Right atrium auricular region (tissue), 2 donors: ENCODE measurements around the gene SSBP2. TPM values are rescaled to one million over a fixed set of nuclear protein-coding genes. Genes with fewer than 3 reads are reported as not detected.

Experiments used
- DNase-seq: peaks from one replicate; pipeline ENCODE4 v3.0.0-alpha.2; 2019; ENCODE audit warnings: low spot score
- H3K27ac ChIP-seq, 2 donors: fragments of 200-600 bp; sonication (generic); 1 replicate in 1 of 2; 2 replicates in 1 of 2; pipeline ENCODE4 v1.5.1; 2016 to 2019
- H3K27me3 ChIP-seq, 2 donors: fragments of 200-600 bp; sonication (generic); one replicate each; pipeline versions ENCODE4 v1.5.1 to v1.6.0; 2017 to 2019
- H3K36me3 ChIP-seq: fragments of 200-600 bp; sonication (generic); one replicate; pipeline ENCODE4 v1.5.1; 2016
- H3K4me1 ChIP-seq, 2 donors: fragments of 200-600 bp; sonication (generic); one replicate each; pipeline versions ENCODE4 v1.5.1 to v1.6.0; 2017 to 2019
- H3K4me3 ChIP-seq, 2 donors: fragments of 200-600 bp; sonication (generic); 1 replicate in 1 of 2; 2 replicates in 1 of 2; pipeline ENCODE4 v1.5.1; 2017 to 2019; ENCODE audit warnings: mild to moderate bottlenecking in 1 of 2, moderate library complexity in 1 of 2
- H3K9me3 ChIP-seq, 2 donors: fragments of 200-600 bp; sonication (generic); one replicate each; pipeline ENCODE4 v1.5.1; 2019
- total RNA-seq, 2 donors: library from RNA; depleted of rRNA; stranded (reverse); fragments of >200 nt; gene quantifications; one replicate each; pipeline ENCODE4 v1.1.0, GENCODE V29; 2016
- TF ChIP-seq, protein P1 (sequence below), 2 donors: fragments of 200-600 bp; sonication (generic); IDR thresholded peaks; one replicate each; pipeline ENCODE4 v1.5.1; 2019; ENCODE audit warnings: antibody characterized with exemption in 2 of 2

Gene SSBP2
- total RNA-seq, 2 donors from 2014 or later, result 29.3 to 55.1 TPM

DNA sequence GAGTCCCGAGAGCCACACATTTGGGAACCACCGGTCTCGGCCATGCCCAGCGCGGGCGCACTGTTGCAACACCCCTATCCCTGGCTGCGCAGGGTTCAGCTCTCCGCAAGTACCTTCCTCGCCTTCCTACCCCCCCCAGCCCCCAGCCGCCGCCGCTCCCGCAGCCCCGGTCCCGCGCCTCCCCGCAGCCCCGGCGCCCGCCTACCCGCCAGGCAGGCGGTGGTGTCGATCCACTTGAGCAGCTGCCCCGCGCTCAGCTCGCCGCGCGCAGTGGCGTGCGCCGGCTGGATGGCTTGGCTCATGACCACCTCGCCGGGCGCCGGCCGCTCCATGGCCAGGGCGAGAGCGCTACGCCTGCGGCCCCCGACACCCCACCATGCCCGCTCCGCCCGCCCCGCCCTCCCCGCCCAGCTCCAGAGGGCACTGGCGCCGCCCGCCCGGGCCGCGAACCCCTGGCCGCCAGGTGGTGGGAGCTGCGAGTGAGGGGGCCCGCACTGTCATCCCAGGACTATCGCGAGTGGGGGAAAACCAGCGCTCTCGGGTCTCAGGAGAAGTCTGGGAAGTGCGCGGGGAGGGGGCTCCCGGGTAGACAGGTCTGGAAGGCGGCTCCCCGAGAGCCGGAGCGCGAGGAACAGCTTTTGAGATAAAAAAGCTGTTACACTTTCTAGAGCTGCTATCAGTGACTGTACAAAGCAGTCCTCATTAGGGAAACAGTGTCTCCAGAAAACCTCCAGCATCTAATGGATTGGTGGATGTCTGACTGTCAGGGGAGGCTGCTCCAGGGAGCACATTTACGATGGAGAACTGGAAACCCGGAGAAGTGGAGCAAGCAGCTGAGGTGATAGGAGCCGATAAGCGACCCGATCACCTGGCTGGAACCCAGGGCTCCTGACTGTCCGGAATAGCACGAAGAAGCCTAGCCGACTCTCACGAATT, 356.8 kb downstream of the SSBP2 start, which contains the start of gene ACOT12:
ACOT12 (minus strand) TSS at position 352 of the 936 bp plus-strand sequence; CDS start at position 332, 20 bp downstream.
- peak within 1 kb of the TSS; percentile 33 to 53 for H3K4me3 ChIP-seq
- no peak within 1 kb of the TSS for H3K27ac ChIP-seq
- H3K27me3 ChIP-seq, result peaks cover 0 to 10% of the 10 kb centered on the region in 2 donors
- peaks cover 0 to 14% of the 10 kb centered on the region in 2 donors for H3K4me1 ChIP-seq
- DNase-seq, result no peak
- TF ChIP-seq, protein P1, sequence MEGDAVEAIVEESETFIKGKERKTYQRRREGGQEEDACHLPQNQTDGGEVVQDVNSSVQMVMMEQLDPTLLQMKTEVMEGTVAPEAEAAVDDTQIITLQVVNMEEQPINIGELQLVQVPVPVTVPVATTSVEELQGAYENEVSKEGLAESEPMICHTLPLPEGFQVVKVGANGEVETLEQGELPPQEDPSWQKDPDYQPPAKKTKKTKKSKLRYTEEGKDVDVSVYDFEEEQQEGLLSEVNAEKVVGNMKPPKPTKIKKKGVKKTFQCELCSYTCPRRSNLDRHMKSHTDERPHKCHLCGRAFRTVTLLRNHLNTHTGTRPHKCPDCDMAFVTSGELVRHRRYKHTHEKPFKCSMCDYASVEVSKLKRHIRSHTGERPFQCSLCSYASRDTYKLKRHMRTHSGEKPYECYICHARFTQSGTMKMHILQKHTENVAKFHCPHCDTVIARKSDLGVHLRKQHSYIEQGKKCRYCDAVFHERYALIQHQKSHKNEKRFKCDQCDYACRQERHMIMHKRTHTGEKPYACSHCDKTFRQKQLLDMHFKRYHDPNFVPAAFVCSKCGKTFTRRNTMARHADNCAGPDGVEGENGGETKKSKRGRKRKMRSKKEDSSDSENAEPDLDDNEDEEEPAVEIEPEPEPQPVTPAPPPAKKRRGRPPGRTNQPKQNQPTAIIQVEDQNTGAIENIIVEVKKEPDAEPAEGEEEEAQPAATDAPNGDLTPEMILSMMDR (IDR thresholded peaks at IDR 0.05), result no peak
- H3K36me3 ChIP-seq, result no peaks in the 10 kb centered on the region
- peaks cover 0 to 4% of the 10 kb centered on the region in 2 donors for H3K9me3 ChIP-seq

DNA sequence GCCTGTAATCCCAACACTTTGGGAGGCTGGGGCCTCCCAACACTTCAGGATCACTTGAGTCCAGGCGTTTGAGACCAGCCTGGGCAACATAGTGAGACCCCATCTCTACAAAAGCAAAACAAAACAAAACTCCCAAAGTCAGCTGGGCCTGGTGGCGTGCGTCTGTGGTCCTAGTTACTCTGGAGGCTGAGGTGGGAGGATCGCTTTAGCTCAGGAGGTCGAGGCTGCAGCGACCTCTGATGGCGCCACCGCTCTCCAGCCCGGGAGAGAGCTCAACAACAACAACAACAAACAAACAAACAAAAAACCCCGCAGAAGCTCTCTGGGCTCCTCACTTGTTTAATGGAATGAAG, 357.5 kb downstream of the SSBP2 start:
- TF ChIP-seq, protein P1 (IDR thresholded peaks at IDR 0.05), result no peak
- Histone ChIP-seq H3K9me3 (peaks cover 0 to 4% of the 10 kb centered on the region in 2 donors), H3K4me1 (peaks cover 0 to 14% of the 10 kb centered on the region in 2 donors), H3K4me3 (peak overlapping the region; percentile 33 to 53), H3K27ac (no peak overlapping the region), H3K36me3 (no peaks in the 10 kb centered on the region), H3K27me3 (peaks cover 0 to 10% of the 10 kb centered on the region in 2 donors)
- DNase-seq, result no peak

DNA sequence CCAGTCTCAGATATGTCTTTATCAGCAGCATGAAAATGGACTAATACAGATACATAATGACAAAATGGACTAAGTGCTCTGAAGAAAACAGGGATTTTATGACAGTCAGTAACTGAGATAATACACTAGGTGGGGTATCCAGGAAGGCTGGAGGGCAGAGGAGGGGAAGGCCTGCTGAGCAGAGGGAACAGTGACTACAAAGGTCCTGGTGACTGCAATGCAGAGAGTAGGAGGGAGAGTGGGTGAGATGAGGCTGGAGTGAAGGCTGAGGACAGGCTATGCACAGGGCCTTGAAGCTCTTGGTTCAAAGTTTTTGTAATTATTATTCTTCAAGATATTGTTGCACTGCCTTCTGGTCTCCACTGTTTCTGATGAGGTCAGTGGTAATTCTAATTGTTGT, 361.9 kb downstream of the SSBP2 start:
- TF ChIP-seq, protein P1 (IDR thresholded peaks at IDR 0.05), result no peak
- Histone ChIP-seq H3K4me3 (no peak overlapping the region), H3K27ac (no peak overlapping the region), H3K27me3 (peaks cover 0 to 6% of the 10 kb centered on the region in 2 donors), H3K4me1 (peaks cover 0 to 9% of the 10 kb centered on the region in 2 donors), H3K36me3 (no peaks in the 10 kb centered on the region), H3K9me3 (no peaks in the 10 kb centered on the region)
- no peak for DNase-seq

DNA sequence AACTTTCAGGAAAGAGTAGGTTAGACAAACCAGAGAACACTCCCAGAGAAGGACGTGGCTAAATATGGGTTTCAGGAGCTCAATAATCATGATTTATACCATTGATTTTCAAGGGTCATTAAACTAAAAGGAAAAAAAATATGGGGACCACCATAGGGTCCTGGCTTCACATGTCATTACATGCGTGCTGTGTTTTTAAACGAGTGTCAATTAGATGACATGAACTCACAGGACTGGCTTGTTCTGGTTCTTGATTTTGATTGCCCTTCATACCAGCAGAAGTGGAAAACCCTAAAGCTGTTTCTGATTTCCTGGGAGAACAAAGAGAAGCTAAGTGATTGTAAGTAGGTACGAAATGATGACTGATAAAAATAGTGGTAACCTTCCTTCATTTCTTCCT, 362.7 kb downstream of the SSBP2 start:
- no peaks in the 10 kb centered on the region for H3K4me1 ChIP-seq
- no peak for DNase-seq
- H3K9me3 ChIP-seq, result no peaks in the 10 kb centered on the region
- TF ChIP-seq, protein P1 (IDR thresholded peaks at IDR 0.05), result no peak
- no peak overlapping the region for H3K4me3 ChIP-seq
- H3K36me3 ChIP-seq, result no peaks in the 10 kb centered on the region
- no peaks in the 10 kb centered on the region for H3K27me3 ChIP-seq
- no peak overlapping the region for H3K27ac ChIP-seq

DNA sequence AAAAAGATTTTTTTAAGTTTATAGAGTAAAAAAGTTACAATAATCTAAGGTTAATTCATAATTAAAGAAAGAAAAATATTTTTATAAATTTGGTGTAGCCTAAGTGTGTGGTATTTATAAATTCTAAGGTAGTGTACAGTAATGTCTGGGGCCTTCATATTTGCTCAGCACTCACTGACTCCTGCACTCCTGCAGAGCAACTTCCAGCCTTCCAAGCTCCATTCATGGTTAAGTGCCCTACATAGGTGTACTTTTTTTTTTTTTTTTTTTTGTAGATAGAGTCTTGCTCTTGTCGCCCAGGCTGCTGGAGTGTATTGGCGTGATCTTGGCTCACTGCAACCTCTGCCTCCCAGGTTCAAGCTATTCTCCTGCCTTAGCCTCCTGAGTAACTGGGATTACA, 367.0 kb downstream of the SSBP2 start:
- Histone ChIP-seq H3K27me3 (no peaks in the 10 kb centered on the region), H3K27ac (no peak overlapping the region), H3K4me1 (no peaks in the 10 kb centered on the region), H3K9me3 (no peaks in the 10 kb centered on the region), H3K36me3 (no peaks in the 10 kb centered on the region), H3K4me3 (no peak overlapping the region)
- TF ChIP-seq, protein P1 (IDR thresholded peaks at IDR 0.05), result no peak
- DNase-seq, result no peak
